ENCODE data around the gene KAZN. TPM values are rescaled to one million over a fixed set of nuclear protein-coding genes. Genes with fewer than 3 reads are reported as not detected.
"Not testable (repeated sequence)": the region's sequence is repeated elsewhere in the genome, so short reads cannot be mapped to it uniquely, and the experiment has no call there.

The KAZN gene
- total RNA-seq, 8 experiments from 2014 or later = 16.9 to 31.4 (median 21.4) TPM

DNA sequence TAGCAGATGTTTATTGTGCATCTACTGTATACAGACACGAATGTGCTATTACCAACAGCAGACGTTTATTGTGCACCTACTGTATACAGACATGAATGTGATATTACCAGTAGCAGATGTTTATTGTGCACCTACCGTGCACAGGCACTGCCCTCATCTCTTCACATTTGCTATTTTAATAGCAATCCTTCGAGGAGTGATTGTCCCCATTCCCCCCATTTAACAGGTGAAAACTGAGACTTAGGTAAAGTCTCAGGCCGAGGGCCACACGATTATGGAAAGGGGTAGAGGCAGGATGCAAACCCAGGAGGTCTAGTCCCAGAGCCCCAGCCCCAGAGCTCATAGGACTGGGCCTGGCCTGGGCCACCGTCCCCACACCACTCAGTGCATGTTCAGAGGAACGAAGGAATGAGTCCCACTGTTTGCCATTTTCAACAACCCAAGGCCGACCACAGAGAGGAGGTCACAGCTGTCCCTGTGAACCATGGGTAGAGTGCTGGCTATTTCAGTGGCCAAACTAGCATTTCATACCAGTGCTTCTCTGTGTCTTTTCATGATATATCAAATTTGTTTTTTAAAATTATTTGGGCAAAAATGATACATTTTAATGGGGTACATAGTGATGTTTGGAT, 440.6 kb downstream of the KAZN start:
- WGBS, 10 experiments = 83 to 100% (median 93%) methylated on average over 1 to 9 of the region's 9 CpGs; no CpG with 5 or more reads in 1 of the 10 experiments
- ATAC-seq (replicated peaks in 6 of 8) = no peak
- no peak overlapping the region for H3K4me3 ChIP-seq
- H3K27ac ChIP-seq = no peak overlapping the region
- H3K4me1 ChIP-seq (replicated peaks in 1 of 2) = peaks cover 0 to 12% of the 10 kb centered on the region in 2 donors
- in situ Hi-C loops (cut with MboI; ENCODE audit: low pct_unique_long_range_greater_than_20kb in 2 of 9, low sequenced_read_pairs in 9 of 9, unreplicated experiment in 9 of 9) = loop anchor here in 5 of 9 experiments (25.0 kb wide), 4 partner anchors 202 to 1077 kb away; no protein-coding TSS in a partner anchor

DNA sequence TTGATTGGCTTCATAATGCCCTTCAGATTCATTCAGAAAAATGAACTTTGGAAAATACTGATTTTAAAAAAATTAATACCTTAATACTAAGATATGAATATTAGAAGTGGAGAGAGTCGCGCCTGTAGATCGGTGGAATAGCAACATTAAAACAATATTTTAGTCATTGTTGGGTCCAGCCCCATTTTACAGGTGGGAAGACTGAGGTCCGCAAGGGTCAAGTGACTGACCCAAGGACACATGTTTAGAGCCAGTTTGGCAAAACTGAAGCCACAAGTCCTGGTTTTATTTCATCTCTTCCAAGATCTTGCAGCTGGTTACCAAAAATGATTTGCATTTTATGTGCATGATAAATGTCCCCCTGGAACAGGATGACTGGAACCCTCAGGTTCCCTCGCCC, 441.4 kb downstream of the KAZN start:
- 90 to 100% (median 100%) methylated on average over 3 to 5 of the region's 5 CpGs; no CpG with 5 or more reads in 2 of the 10 experiments for WGBS, 10 experiments
- in situ Hi-C loops (cut with MboI; ENCODE audit: low pct_unique_long_range_greater_than_20kb in 2 of 9, low sequenced_read_pairs in 9 of 9, unreplicated experiment in 9 of 9) = loop anchor here in 5 of 9 experiments (25.0 kb wide), 4 partner anchors 203 to 1078 kb away; no protein-coding TSS in a partner anchor
- ATAC-seq (replicated peaks in 6 of 8) = no peak
- H3K4me1 ChIP-seq (replicated peaks in 1 of 2) = peaks cover 0 to 12% of the 10 kb centered on the region in 2 donors
- no peak overlapping the region for H3K4me3 ChIP-seq
- H3K27ac ChIP-seq = no peak overlapping the region

- not testable (repeated sequence) for H3K27ac ChIP-seq; ATAC-seq (replicated peaks in 6 of 8); H3K4me3 ChIP-seq
- H3K4me1 ChIP-seq (replicated peaks in 1 of 2) = peaks cover 0 to 12% of the 10 kb centered on the region in 2 donors
- WGBS, 10 experiments = 57 to 100% (median 91%) methylated on average over 1 to 5 of the region's 5 CpGs
- in situ Hi-C loops (cut with MboI; ENCODE audit: low pct_unique_long_range_greater_than_20kb in 2 of 9, low sequenced_read_pairs in 9 of 9, unreplicated experiment in 9 of 9) = loop anchor here in 5 of 9 experiments (25.0 kb wide), 4 partner anchors 203 to 1078 kb away; no protein-coding TSS in a partner anchor
Measured at GRCh38 chr1:15040685-15041084, 442.2 kb downstream of the KAZN start.

DNA sequence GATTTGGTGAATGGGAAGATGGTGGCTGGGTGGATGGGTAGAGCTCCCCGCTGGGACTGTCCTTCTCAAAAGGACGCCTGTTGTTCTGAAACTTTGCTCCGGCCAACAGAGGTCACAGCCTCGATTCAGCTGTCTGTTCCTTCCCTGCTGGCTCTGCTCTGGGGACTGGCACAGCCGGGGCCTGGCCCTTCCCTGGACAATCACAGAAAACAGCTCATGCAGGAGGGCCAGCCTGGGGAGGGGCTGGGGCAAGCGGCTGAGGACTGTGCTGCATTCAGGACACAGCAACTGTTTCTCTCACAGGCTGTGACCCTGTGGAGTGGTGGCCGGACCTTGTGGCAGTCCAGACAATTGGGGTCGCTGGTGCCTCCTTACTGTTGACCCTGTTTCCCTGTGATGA, 444.4 kb downstream of the KAZN start:
- Histone ChIP-seq H3K4me1 (replicated peaks in 1 of 2) (peaks cover 0 to 14% of the 10 kb centered on the region in 2 donors), H3K27ac (no peak overlapping the region), H3K4me3 (no peak overlapping the region)
- in situ Hi-C loops (cut with MboI; ENCODE audit: low pct_unique_long_range_greater_than_20kb in 2 of 9, low sequenced_read_pairs in 9 of 9, unreplicated experiment in 9 of 9) = loop anchor here in 5 of 9 experiments (25.0 kb wide), 4 partner anchors 206 to 1081 kb away; no protein-coding TSS in a partner anchor
- peak in 5 of 8 experiments; percentile 33 to 55 (median 50) for ATAC-seq (replicated peaks in 6 of 8)
- WGBS, 10 experiments = 22 to 100% (median 42%) methylated on average over 1 to 8 of the region's 8 CpGs; no CpG with 5 or more reads in 5 of the 10 experiments

GRCh38 chr1:15043934-15044333, 445.4 kb downstream of the KAZN start:
- peaks cover 0 to 14% of the 10 kb centered on the region in 2 donors for H3K4me1 ChIP-seq (replicated peaks in 1 of 2)
- H3K4me3 ChIP-seq = no peak overlapping the region
- in situ Hi-C loops (cut with MboI; ENCODE audit: low pct_unique_long_range_greater_than_20kb in 2 of 9, low sequenced_read_pairs in 9 of 9, unreplicated experiment in 9 of 9) = loop anchor here in 5 of 9 experiments (25.0 kb wide), 4 partner anchors 207 to 1082 kb away; no protein-coding TSS in a partner anchor
- 67 to 100% (median 100%) methylated on average over 1 to 7 of the region's 20 CpGs; no CpG with 5 or more reads in 5 of the 10 experiments for WGBS, 10 experiments
- H3K27ac ChIP-seq = no peak overlapping the region
- no peak for ATAC-seq (replicated peaks in 6 of 8)

DNA sequence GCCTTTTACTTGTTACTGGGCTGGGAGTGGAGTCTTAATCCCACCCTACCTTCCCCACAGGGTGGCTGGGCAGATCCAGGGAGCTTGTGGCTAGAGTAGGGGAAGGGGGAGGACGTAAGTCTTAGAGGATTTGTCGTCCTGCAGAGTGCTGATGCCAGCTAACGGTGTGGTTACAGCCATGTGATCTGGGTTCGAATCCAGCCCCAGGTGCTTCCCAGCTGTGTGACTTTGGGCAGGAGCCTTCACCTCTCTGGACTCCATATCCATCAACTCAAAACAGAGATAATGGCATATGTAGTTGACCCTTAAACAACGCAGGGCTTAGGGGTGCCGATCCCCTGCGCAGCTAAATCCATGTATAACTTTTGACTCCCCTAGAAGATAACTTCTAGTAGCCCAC, 446.6 kb downstream of the KAZN start:
- H3K27ac ChIP-seq = no peak overlapping the region

GRCh38 chr1:15046487-15047165, 448.1 kb downstream of the KAZN start:
- in situ Hi-C loops (cut with MboI; ENCODE audit: low pct_unique_long_range_greater_than_20kb in 2 of 9, low sequenced_read_pairs in 9 of 9, unreplicated experiment in 9 of 9) = loop anchor here in 5 of 9 experiments (25.0 kb wide), 4 partner anchors 209 to 1084 kb away; no protein-coding TSS in a partner anchor
- 16 to 85% (median 47%) methylated on average over 3 to 12 of the region's 14 CpGs; no CpG with 5 or more reads in 2 of the 10 experiments for WGBS, 10 experiments
- Histone ChIP-seq H3K4me3 (no peak overlapping the region), H3K4me1 (replicated peaks in 1 of 2) (peaks cover 0 to 14% of the 10 kb centered on the region in 2 donors), H3K27ac (no peak overlapping the region)
- peak; percentile 83 to 92 (median 88) for ATAC-seq (replicated peaks in 6 of 8)

More for the DNA sequence above, 446.6 kb downstream of the KAZN start:
- ATAC-seq (replicated peaks in 6 of 8) = no peak
- H3K4me3 ChIP-seq = no peak overlapping the region
- in situ Hi-C loops (cut with MboI; ENCODE audit: low pct_unique_long_range_greater_than_20kb in 2 of 9, low sequenced_read_pairs in 9 of 9, unreplicated experiment in 9 of 9) = loop anchor here in 5 of 9 experiments (25.0 kb wide), 4 partner anchors 208 to 1083 kb away; no protein-coding TSS in a partner anchor
- WGBS, 10 experiments = 67 to 98% (median 90%) methylated on average over 3 to 7 of the region's 7 CpGs; no CpG with 5 or more reads in 4 of the 10 experiments
- H3K4me1 ChIP-seq (replicated peaks in 1 of 2) = peaks cover 0 to 14% of the 10 kb centered on the region in 2 donors

DNA sequence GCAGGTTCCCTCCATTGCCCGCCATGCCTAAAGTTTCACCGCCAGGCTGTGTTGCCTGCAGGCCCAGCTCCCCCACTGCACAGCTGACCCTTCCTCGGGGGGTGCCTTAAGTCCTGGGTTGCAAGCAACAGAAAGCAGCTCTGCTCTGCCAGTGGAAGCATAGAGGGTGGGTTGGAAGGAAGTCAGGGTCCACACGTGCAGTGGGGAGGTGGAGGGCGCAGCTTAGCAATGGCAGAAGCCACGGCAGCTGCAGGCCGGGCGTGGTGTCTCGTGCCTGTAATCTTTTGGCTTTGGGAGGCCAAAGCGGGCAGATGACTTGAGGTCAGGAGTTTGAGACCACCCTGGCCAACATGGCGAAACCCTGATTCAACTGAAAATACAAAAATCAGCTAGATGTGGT, 448.8 kb downstream of the KAZN start:
- Histone ChIP-seq H3K4me1 (replicated peaks in 1 of 2) (peaks cover 0 to 14% of the 10 kb centered on the region in 2 donors), H3K4me3 (no peak overlapping the region), H3K27ac (no peak overlapping the region)
- WGBS, 10 experiments = 92 to 100% (median 95%) methylated on average over 2 to 11 of the region's 11 CpGs; no CpG with 5 or more reads in 5 of the 10 experiments
- in situ Hi-C loops (cut with MboI; ENCODE audit: low pct_unique_long_range_greater_than_20kb in 2 of 9, low sequenced_read_pairs in 9 of 9, unreplicated experiment in 9 of 9) = loop anchor here in 5 of 9 experiments (25.0 kb wide), 4 partner anchors 210 to 1085 kb away; no protein-coding TSS in a partner anchor
- ATAC-seq (replicated peaks in 6 of 8) = no peak

- 87 to 100% (median 92%) methylated on average over 2 to 19 of the region's 35 CpGs; no CpG with 5 or more reads in 2 of the 10 experiments for WGBS, 10 experiments
- no peak for ATAC-seq (replicated peaks in 6 of 8)
- Histone ChIP-seq H3K27ac (no peak overlapping the region), H3K4me1 (replicated peaks in 1 of 2) (peaks cover 0 to 2% of the 10 kb centered on the region in 2 donors), H3K4me3 (no peak overlapping the region)
- in situ Hi-C loops (cut with MboI; ENCODE audit: low pct_unique_long_range_greater_than_20kb in 2 of 9, low sequenced_read_pairs in 9 of 9, unreplicated experiment in 9 of 9) = loop anchor here in 5 of 9 experiments (25.0 kb wide), 4 partner anchors 211 to 1086 kb away; no protein-coding TSS in a partner anchor
Measured at GRCh38 chr1:15048437-15048980, 450.0 kb downstream of the KAZN start.

DNA sequence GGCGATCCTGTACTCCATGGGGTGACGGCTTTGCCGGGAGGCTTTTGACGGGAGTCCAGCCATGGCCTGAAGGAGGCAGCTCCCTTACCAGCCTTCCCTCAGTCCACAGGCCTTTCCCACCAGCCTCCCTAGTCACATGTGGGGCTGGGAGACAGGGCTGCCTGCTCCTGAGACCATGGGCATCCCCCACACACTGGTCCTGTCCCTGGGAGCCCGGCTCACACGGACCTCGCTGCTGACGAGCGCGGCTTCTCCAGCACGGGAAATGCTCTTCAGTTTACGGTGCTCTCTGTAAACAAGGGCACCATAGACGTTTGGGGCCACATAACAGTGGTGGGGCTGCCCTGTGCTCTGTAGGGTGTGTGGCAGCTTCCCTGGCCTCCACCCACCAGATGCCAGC, 450.6 kb downstream of the KAZN start:
- 80 to 100% (median 93%) methylated on average over 1 to 12 of the region's 13 CpGs; no CpG with 5 or more reads in 4 of the 10 experiments for WGBS, 10 experiments
- no peak overlapping the region for H3K4me3 ChIP-seq
- in situ Hi-C loops (cut with MboI; ENCODE audit: low pct_unique_long_range_greater_than_20kb in 2 of 9, low sequenced_read_pairs in 9 of 9, unreplicated experiment in 9 of 9) = loop anchor here in 5 of 9 experiments (25.0 kb wide), 4 partner anchors 212 to 1087 kb away; no protein-coding TSS in a partner anchor
- no peak for ATAC-seq (replicated peaks in 6 of 8)
- peaks cover 0 to 2% of the 10 kb centered on the region in 2 donors for H3K4me1 ChIP-seq (replicated peaks in 1 of 2)
- H3K27ac ChIP-seq = no peak overlapping the region

DNA sequence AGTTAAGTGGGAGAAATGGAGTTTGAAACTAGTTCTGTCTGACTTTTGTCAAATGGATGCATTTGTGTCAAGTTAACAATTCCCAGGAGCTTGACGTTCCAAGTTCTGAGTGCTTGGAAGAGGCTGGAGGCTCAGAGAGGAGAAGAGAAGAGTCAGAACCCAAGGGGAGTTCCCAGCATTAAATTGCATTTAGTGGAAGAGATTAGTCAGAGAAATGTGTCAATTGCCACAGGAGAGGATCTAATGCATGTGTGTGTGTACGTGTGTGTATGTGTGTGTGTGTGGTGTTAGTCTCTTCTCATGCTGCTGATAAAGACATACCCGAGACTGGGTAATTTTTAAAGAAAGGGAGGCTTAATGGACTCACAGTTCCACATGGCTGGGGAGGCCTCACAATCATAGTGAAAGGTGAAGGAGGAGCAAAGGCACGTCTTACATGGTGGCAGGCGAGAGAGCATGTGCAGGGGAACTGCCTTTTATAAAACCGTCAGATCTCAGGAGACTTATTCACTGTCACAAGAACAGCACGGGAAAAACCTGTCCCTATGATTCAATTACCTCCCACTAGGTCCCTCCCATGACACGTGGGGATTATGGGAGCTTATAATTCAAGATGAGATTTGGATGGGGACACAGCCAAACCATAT, 453.5 kb downstream of the KAZN start:
- Histone ChIP-seq H3K27ac (no peak overlapping the region), H3K4me3 (no peak overlapping the region), H3K4me1 (replicated peaks in 1 of 2) (no peaks in the 10 kb centered on the region)
- 53 to 100% (median 89%) methylated on average over 1 to 8 of the region's 8 CpGs; no CpG with 5 or more reads in 1 of the 10 experiments for WGBS, 10 experiments
- in situ Hi-C loops (cut with MboI; ENCODE audit: low pct_unique_long_range_greater_than_20kb in 2 of 9, low sequenced_read_pairs in 9 of 9, unreplicated experiment in 9 of 9) = no loop called here
- peak in 3 of 8 experiments; percentile 26 to 97 (median 86) for ATAC-seq (replicated peaks in 6 of 8)

GRCh38 chr1:15053153-15053552, 454.7 kb downstream of the KAZN start:
- no peak overlapping the region for H3K4me3 ChIP-seq
- WGBS, 10 experiments = 50 to 100% (median 68%) methylated on average over 1 to 7 of the region's 9 CpGs; no CpG with 5 or more reads in 4 of the 10 experiments
- in situ Hi-C loops (cut with MboI; ENCODE audit: low pct_unique_long_range_greater_than_20kb in 2 of 9, low sequenced_read_pairs in 9 of 9, unreplicated experiment in 9 of 9) = no loop called here
- ATAC-seq (replicated peaks in 6 of 8) = no peak
- no peaks in the 10 kb centered on the region for H3K4me1 ChIP-seq (replicated peaks in 1 of 2)
- H3K27ac ChIP-seq = no peak overlapping the region
